Upper lobe of left lung (tissue), 6 donors: ENCODE measurements around the gene PRKCZ. TPM values are rescaled to one million over a fixed set of nuclear protein-coding genes. Genes with fewer than 3 reads are reported as not detected.
A peak's percentile ranks its signal among the peaks of the same experiment; 100 is the strongest.

Experiments used
- ATAC-seq, 2 donors: fragments of 200-7000 bp; cut with Tn5 transposase; one replicate each; pipeline ENCODE4 v1.9.1; 2022; ENCODE audit warnings: mild to moderate bottlenecking in 2 of 2, moderate library complexity in 2 of 2; ENCODE audit not compliant: low FRiP score in 2 of 2
- DNase-seq, 2 donors: peaks; one replicate each; pipeline ENCODE4 v3.0.0-alpha.2; 2019 to 2020
- H3K27ac ChIP-seq, 4 donors: fragments of 200-600 bp; sonication (generic); one replicate each; pipeline ENCODE4 v1.5.1; 2016 to 2019
- H3K27me3 ChIP-seq, 4 donors: fragments of 200-600 bp; sonication (generic); one replicate each; pipeline ENCODE4 v1.5.1; 2017 to 2019
- H3K36me3 ChIP-seq, 4 donors: fragments of 200-600 bp; sonication (generic); one replicate each; pipeline ENCODE4 v1.5.1; 2016 to 2019
- H3K4me1 ChIP-seq, 4 donors: fragments of 200-600 bp; sonication (generic); one replicate each; pipeline ENCODE4 v1.5.1; 2018 to 2019
- H3K4me3 ChIP-seq, 4 donors: fragments of 200-600 bp; sonication (generic); one replicate each; pipeline ENCODE4 v1.5.1; 2017 to 2019; ENCODE audit warnings: mild to moderate bottlenecking in 2 of 4, moderate library complexity in 1 of 4
- H3K9me3 ChIP-seq, 4 donors: fragments of 200-600 bp; sonication (generic); one replicate each; pipeline ENCODE4 v1.5.1; 2018 to 2019
- EP300 ChIP-seq, 4 donors: sonication (generic); formaldehyde crosslinking; IDR thresholded peaks; one replicate each; pipeline ENCODE4 v1.5.1; 2017; ENCODE audit warnings: antibody characterized with exemption in 4 of 4, control low read depth in 2 of 4
- POLR2A ChIP-seq, 4 donors: fragments of 450-650 bp; IDR thresholded peaks; one replicate each; pipeline ENCODE4 v1.5.1; 2016 to 2017; ENCODE audit warnings: antibody characterized with exemption in 4 of 4, mild to moderate bottlenecking in 2 of 4
- POLR2AphosphoS5 ChIP-seq, 2 donors: sonication (generic); formaldehyde crosslinking; IDR thresholded peaks; one replicate each; pipeline ENCODE4 v1.5.1; 2017; ENCODE audit warnings: antibody characterized with exemption in 2 of 2
- WGBS, 2 donors: methylation state at CpG; one replicate each; pipeline ENCODE4 v1.1.5; 2017 to 2018; 5-methylcytosine and 5-hydroxymethylcytosine counted together
- total RNA-seq, 6 donors: library from RNA; depleted of rRNA in 4 of 6; stranded (reverse); fragments of >200 nt in 4 of 6; gene quantifications; one replicate each; pipeline versions ENCODE4 v1.1.0 to v1.2.1, GENCODE V29; 2016 to 2021
- TF ChIP-seq, protein P1 (sequence below), 6 experiments: fragments of 450-650 bp in 4 of 6; fragments of 200-600 bp in 2 of 6; sonication (generic) in 2 of 6; IDR thresholded peaks; one replicate each; pipeline ENCODE4 v1.5.1; 2016 to 2019; ENCODE audit warnings: antibody characterized with exemption in 6 of 6
- donor health status: DM: no; HTN: no; CAD: no; lungs with moderate emphysema.
- donor health status: DM: no; HTN: yes; CAD: no; lungs with severe emphysema.

Gene PRKCZ
- total RNA-seq, 6 donors from 2014 or later, result 107 to 169 (median 138) TPM

DNA sequence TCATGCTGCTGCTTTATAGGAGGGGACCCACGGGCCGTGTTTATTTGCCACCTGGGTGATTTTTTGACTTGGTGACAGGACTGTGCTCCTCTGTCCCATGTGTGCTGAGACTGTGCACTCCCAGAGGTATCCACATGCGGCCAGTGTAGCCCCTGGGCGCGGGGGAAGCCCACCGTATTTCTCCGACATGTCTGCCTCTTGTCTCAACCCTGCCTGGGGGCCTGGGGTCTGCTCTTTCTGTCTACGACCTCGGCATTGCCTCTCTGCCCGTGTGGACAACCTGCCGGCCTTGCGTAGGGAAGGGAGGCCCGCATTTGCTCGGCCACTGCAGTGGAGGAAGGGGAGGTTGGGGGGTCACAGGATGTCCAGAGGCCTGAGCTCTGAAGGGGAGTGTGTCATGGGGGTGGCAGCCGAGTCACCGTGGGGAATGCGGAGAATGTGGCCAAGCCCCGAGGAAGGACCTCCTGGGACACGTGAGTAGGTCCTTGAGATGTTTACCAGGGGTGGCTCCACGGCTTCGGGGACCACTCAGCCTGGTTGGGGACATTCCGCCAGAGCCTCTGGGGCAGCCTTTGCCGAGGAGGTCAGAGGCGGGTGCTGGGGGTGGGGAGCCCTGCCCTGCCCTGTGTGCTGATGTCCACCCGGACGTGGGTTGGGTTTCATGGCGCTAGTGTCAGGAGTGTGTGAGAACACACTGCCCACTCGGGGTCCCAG, 11.0 kb downstream of the PRKCZ start:
- no peak overlapping the region for H3K4me3 ChIP-seq
- TF ChIP-seq POLR2A (IDR thresholded peaks at IDR 0.05) (peak in 1 of 4 donors; percentile 47), POLR2AphosphoS5 (IDR thresholded peaks at IDR 0.05) (peak; percentile 56 to 77), EP300 (IDR thresholded peaks at IDR 0.05) (peak; percentile 78 to 98 (median 93))
- TF ChIP-seq, protein P1, sequence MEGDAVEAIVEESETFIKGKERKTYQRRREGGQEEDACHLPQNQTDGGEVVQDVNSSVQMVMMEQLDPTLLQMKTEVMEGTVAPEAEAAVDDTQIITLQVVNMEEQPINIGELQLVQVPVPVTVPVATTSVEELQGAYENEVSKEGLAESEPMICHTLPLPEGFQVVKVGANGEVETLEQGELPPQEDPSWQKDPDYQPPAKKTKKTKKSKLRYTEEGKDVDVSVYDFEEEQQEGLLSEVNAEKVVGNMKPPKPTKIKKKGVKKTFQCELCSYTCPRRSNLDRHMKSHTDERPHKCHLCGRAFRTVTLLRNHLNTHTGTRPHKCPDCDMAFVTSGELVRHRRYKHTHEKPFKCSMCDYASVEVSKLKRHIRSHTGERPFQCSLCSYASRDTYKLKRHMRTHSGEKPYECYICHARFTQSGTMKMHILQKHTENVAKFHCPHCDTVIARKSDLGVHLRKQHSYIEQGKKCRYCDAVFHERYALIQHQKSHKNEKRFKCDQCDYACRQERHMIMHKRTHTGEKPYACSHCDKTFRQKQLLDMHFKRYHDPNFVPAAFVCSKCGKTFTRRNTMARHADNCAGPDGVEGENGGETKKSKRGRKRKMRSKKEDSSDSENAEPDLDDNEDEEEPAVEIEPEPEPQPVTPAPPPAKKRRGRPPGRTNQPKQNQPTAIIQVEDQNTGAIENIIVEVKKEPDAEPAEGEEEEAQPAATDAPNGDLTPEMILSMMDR (IDR thresholded peaks at IDR 0.05), result no peak
- DNase-seq, result peak; percentile 82 to 89
- H3K4me1 ChIP-seq, result peaks cover 0 to 28% (median 8%) of the 10 kb centered on the region in 4 donors
- H3K27ac ChIP-seq, result peak overlapping the region; percentile 63 to 88 (median 82)
- WGBS, 2 donors, result 62 to 79% methylated on average over 10 to 24 of the region's 28 CpGs
- peaks cover 0 to 20% (median 3%) of the 10 kb centered on the region in 4 donors for H3K36me3 ChIP-seq
- H3K9me3 ChIP-seq, result peaks cover 0 to 4% (median 2%) of the 10 kb centered on the region in 4 donors
- H3K27me3 ChIP-seq, result no peaks in the 10 kb centered on the region
- peak; percentile 79 to 96 for ATAC-seq

DNA sequence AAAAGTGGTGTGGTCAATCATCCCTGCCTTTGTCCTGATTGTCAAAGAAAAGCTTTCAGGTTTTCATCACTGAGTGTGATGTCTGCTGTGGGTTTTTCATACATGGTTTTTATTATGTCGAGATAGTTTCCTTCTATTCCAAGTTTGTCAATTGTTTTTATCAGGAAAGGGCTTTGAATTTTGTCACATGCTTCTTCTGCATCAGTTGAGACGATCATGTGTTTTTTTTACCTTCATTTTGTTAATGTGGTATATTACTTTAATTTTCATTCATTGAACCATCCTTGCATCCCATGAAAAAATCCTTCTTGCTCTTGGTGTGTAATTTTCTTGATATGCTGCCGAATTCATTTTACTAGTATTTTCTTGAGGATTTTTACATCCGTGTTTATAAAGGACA, 15.5 kb downstream of the PRKCZ start:
- Histone ChIP-seq H3K4me1 (peaks cover 0 to 13% (median 3%) of the 10 kb centered on the region in 4 donors), H3K27me3 (no peaks in the 10 kb centered on the region), H3K36me3 (peaks cover 0 to 15% (median 2%) of the 10 kb centered on the region in 4 donors), H3K4me3 (no peak overlapping the region), H3K27ac (no peak overlapping the region), H3K9me3 (peaks cover 0 to 4% (median 2%) of the 10 kb centered on the region in 4 donors)
- ATAC-seq, result no peak
- TF ChIP-seq POLR2A (IDR thresholded peaks at IDR 0.05), result no peak
- TF ChIP-seq, protein P1 (IDR thresholded peaks at IDR 0.05), result no peak
- no peak for DNase-seq
- WGBS, 2 donors, result 94 to 95% methylated on average over 4 of the region's 4 CpGs

DNA sequence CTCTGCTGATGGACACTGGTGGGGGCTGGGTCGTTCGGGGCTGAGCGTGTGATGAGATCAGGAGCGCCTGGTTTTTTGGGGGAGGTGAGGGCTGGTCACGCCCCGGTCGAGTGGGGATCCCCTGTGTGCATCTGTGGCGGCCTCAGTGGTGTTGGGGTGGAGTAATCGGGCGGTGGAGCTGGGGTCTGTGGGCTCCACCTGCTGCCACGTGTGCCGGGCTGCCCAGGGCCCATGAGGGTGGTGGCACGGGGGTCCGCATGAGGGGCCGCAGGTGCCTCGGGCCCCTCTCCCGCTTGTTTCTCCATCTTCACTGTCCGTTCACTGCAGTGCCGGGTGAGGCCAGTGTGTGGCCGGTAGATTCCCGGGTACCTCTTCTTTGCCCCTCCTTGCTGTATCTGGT, 17.2 kb downstream of the PRKCZ start:
- no peaks in the 10 kb centered on the region for H3K4me1 ChIP-seq
- TF ChIP-seq POLR2AphosphoS5 (IDR thresholded peaks at IDR 0.05), result no peak
- H3K9me3 ChIP-seq, result peaks cover 0 to 4% (median 2%) of the 10 kb centered on the region in 4 donors
- H3K27me3 ChIP-seq, result no peaks in the 10 kb centered on the region
- WGBS, 2 donors, result 92 to 94% methylated on average over 21 of the region's 21 CpGs
- peak in 1 of 2 donors; percentile 63 for DNase-seq
- ATAC-seq, result no peak
- peaks cover 0 to 15% (median 2%) of the 10 kb centered on the region in 4 donors for H3K36me3 ChIP-seq
- no peak overlapping the region for H3K4me3 ChIP-seq
- H3K27ac ChIP-seq, result no peak overlapping the region

DNA sequence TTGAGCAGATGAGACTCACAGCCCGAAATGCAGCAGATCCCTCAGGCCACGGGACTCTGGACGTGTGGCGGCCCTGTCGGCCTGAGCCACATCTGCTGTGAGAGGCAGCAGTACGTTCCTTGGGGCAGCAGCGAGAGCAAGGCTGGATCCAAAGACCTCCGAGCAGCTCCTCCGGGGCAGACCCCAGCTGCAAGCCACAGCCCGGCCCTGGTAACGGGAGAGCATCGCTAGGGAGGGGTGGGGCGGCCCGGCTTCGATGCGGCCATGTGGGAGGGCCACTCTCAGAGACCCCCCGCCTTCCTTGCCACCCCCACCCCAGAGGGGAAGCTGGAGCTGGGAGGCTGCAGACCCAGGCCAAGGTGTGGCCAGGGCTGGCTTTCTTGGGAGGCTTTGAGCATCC, 17.8 kb downstream of the PRKCZ start:
- TF ChIP-seq, protein P1 (IDR thresholded peaks at IDR 0.05), result no peak
- TF ChIP-seq EP300 (IDR thresholded peaks at IDR 0.05), result no peak
- TF ChIP-seq POLR2AphosphoS5 (IDR thresholded peaks at IDR 0.05), result no peak
- TF ChIP-seq POLR2A (IDR thresholded peaks at IDR 0.05), result no peak
- no peaks in the 10 kb centered on the region for H3K27me3 ChIP-seq
- H3K36me3 ChIP-seq, result peaks cover 0 to 15% (median 2%) of the 10 kb centered on the region in 4 donors
- WGBS, 2 donors, result 92 to 93% methylated on average over 15 to 16 of the region's 17 CpGs
- no peak overlapping the region for H3K27ac ChIP-seq
- DNase-seq (peak in 1 of 2 donors; percentile 67), ATAC-seq (no peak)
- H3K9me3 ChIP-seq, result peaks cover 0 to 4% (median 2%) of the 10 kb centered on the region in 4 donors
- H3K4me3 ChIP-seq, result no peak overlapping the region
- no peaks in the 10 kb centered on the region for H3K4me1 ChIP-seq

DNA sequence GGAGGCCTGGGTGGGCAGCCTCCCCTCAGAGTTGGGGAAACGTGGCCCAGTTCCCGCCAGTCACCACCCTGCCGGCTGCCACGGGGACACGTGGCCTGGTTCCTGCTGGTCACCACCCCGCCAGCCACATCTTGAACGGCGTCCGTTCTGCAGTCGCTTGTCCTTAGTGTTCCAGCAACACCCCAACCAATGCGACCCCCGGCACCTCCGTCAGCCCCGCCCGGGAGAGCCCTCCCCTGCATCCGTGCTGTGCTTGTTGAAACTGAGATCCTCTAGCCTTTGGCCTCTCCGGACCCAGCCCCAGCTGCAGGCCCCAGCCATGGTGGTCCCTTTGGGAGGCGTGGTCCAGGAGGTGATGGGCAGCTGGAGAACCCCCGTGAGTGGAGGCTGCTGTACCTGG, 18.7 kb downstream of the PRKCZ start:
- no peaks in the 10 kb centered on the region for H3K4me1 ChIP-seq
- ATAC-seq (no peak), DNase-seq (peak in 1 of 2 donors; percentile 78)
- peaks cover 0 to 17% (median 3%) of the 10 kb centered on the region in 4 donors for H3K36me3 ChIP-seq
- H3K9me3 ChIP-seq, result peaks cover 0 to 4% (median 2%) of the 10 kb centered on the region in 4 donors
- 91 to 95% methylated on average over 15 to 19 of the region's 19 CpGs for WGBS, 2 donors
- H3K27me3 ChIP-seq, result no peaks in the 10 kb centered on the region
- no peak overlapping the region for H3K27ac ChIP-seq
- TF ChIP-seq, protein P1 (IDR thresholded peaks at IDR 0.05), result no peak
- TF ChIP-seq POLR2AphosphoS5 (IDR thresholded peaks at IDR 0.05) (no peak), EP300 (IDR thresholded peaks at IDR 0.05) (no peak), POLR2A (IDR thresholded peaks at IDR 0.05) (no peak)
- H3K4me3 ChIP-seq, result no peak overlapping the region
